NCI-H2171 treated with DMSO at 0.1 percent for 48 hours (cell line): Measurements from ENCODE around the gene ABCG1.

ENCODE experiments used
- DNase-seq: peaks from one replicate; lab custom pipeline; 2025; lab: John Stamatoyannopoulos, UW

The ABCG1 gene

GRCh38 chr21:42272109-42272962 lies 53.4 kb downstream of the ABCG1 start:
- no peak for DNase-seq

GRCh38 chr21:42272984-42273600 lies 54.2 kb downstream of the ABCG1 start:
- DNase-seq, result no peak

- no peak for DNase-seq
These were observed 57.1 kb downstream of the ABCG1 start for GRCh38 chr21:42276076-42276475.

GRCh38 chr21:42276526-42277154 lies 57.7 kb downstream of the ABCG1 start:
- DNase-seq, result no peak

GRCh38 chr21:42277593-42277992 lies 58.7 kb downstream of the ABCG1 start:
- no peak for DNase-seq

GRCh38 chr21:42278451-42279149 lies 59.7 kb downstream of the ABCG1 start:
- no peak for DNase-seq

GRCh38 chr21:42279341-42279871 lies 60.5 kb downstream of the ABCG1 start:
- DNase-seq, result no peak

- no peak for DNase-seq
These were observed 60.9 kb downstream of the ABCG1 start for GRCh38 chr21:42279888-42280287.

GRCh38 chr21:42280356-42281180 lies 61.6 kb downstream of the ABCG1 start:
- DNase-seq, result no peak

GRCh38 chr21:42281181-42281680 lies 62.3 kb downstream of the ABCG1 start:
- DNase-seq, result no peak

- DNase-seq, result no peak
These were observed 63.1 kb downstream of the ABCG1 start for GRCh38 chr21:42282021-42282420.

GRCh38 chr21:42282715-42283114 lies 63.8 kb downstream of the ABCG1 start:
- DNase-seq, result no peak

GRCh38 chr21:42285569-42286245 lies 66.8 kb downstream of the ABCG1 start:
- DNase-seq, result no peak

GRCh38 chr21:42286416-42286815 lies 67.5 kb downstream of the ABCG1 start:
- DNase-seq, result no peak

- no peak for DNase-seq
These were observed 68.5 kb downstream of the ABCG1 start for GRCh38 chr21:42287193-42288083.

- no peak for DNase-seq
These were observed 70.0 kb downstream of the ABCG1 start for GRCh38 chr21:42288962-42289361.

GRCh38 chr21:42289926-42290325 lies 71.0 kb downstream of the ABCG1 start:
- no peak for DNase-seq

GRCh38 chr21:42290505-42290904 lies 71.6 kb downstream of the ABCG1 start:
- DNase-seq, result no peak

- no peak for DNase-seq
These were observed 72.2 kb downstream of the ABCG1 start for GRCh38 chr21:42291003-42291750.
